ENCODE data around the gene TBC1D22A.
A peak's percentile ranks its signal among the peaks of the same experiment; 100 is the strongest.

Gene TBC1D22A

GRCh38 chr22:46937939-46938338 lies 175.5 kb downstream of the TBC1D22A start:
- no peak for DNase-seq

GRCh38 chr22:46941968-46942798 lies 179.7 kb downstream of the TBC1D22A start:
- peak; percentile 27 for DNase-seq

- DNase-seq = peak; percentile 9
These were observed 180.6 kb downstream of the TBC1D22A start for GRCh38 chr22:46942799-46943785.

- DNase-seq = no peak
These were observed 183.0 kb downstream of the TBC1D22A start for GRCh38 chr22:46945481-46945880.

- DNase-seq = no peak
These were observed 184.0 kb downstream of the TBC1D22A start for GRCh38 chr22:46946383-46946962.

- no peak for DNase-seq
These were observed 185.2 kb downstream of the TBC1D22A start for GRCh38 chr22:46947516-46948257.

- DNase-seq = no peak
These were observed 186.1 kb downstream of the TBC1D22A start for GRCh38 chr22:46948411-46949144.

- no peak for DNase-seq
These were observed 188.9 kb downstream of the TBC1D22A start for GRCh38 chr22:46951350-46951749.

- no peak for DNase-seq
These were observed 189.5 kb downstream of the TBC1D22A start for GRCh38 chr22:46951973-46952372.

- DNase-seq = no peak
These were observed 191.7 kb downstream of the TBC1D22A start for GRCh38 chr22:46953968-46954765.

GRCh38 chr22:46954781-46955180 lies 192.3 kb downstream of the TBC1D22A start:
- no peak for DNase-seq

- no peak for DNase-seq
These were observed 194.2 kb downstream of the TBC1D22A start for GRCh38 chr22:46956498-46957215.

- no peak for DNase-seq
These were observed 195.1 kb downstream of the TBC1D22A start for GRCh38 chr22:46957521-46957920.

- DNase-seq = no peak
These were observed 195.7 kb downstream of the TBC1D22A start for GRCh38 chr22:46958191-46958590.

GRCh38 chr22:46958658-46959057 lies 196.2 kb downstream of the TBC1D22A start:
- DNase-seq = no peak

- DNase-seq = no peak
These were observed 196.9 kb downstream of the TBC1D22A start for GRCh38 chr22:46959369-46959768.

GRCh38 chr22:46961591-46962295 lies 199.3 kb downstream of the TBC1D22A start:
- no peak for DNase-seq

GRCh38 chr22:46962406-46962805 lies 200.0 kb downstream of the TBC1D22A start:
- no peak for DNase-seq
